AG04450 (cell line): ENCODE measurements around the gene HTR1D. TPM values are rescaled to one million over a fixed set of nuclear protein-coding genes. Genes with fewer than 3 reads are reported as not detected.

Experiments
- CTCF ChIA-PET: fragments of 300-600, 350-600 bp; formaldehyde crosslinking; extraction: SDS; loops from one replicate; lab custom pipeline; 2022; ENCODE audit warnings: antibody characterized with exemption, inconsistent platforms; lab: Charles Lee
- POLR2A ChIA-PET: fragments of 350-600 bp; formaldehyde crosslinking; extraction: SDS; loops from one replicate; lab custom pipeline; 2021; ENCODE audit warnings: antibody characterized with exemption, inconsistent platforms; lab: Yijun Ruan, JAX
- DNase-seq: peaks from one replicate; pipeline ENCODE4 v3.0.0-alpha.2; 2011; ENCODE audit warnings: low read depth, low spot score
- H3K27ac ChIP-seq: one replicate; pipeline ENCODE4 v1.5.1; 2012; ENCODE audit warnings: low read depth, low read length, control low read depth
- H3K27me3 ChIP-seq: one replicate; pipeline ENCODE4 v1.6.0; 2012; ENCODE audit warnings: low read length; ENCODE audit not compliant: control insufficient read depth, insufficient read depth
- H3K4me3 ChIP-seq: 2 replicates; pipeline ENCODE4 v1.5.1; 2011; ENCODE audit warnings: mild to moderate bottlenecking, low read depth, low read length, control low read depth
- H3K9me3 ChIP-seq: 2 replicates; pipeline ENCODE4 v1.5.1; 2012; ENCODE audit warnings: low read length; ENCODE audit not compliant: control insufficient read depth, insufficient read depth
- polyA plus RNA-seq: library from polyadenylated mRNA; depleted of rRNA; stranded (reverse); fragments of >200 nt; gene quantifications from 2 replicates; pipeline ENCODE4 v1.2.3, GENCODE V29; 2011
- TF ChIP-seq, protein P1 (sequence below): IDR thresholded peaks from 2 replicates; pipeline ENCODE4 v1.5.1; 2011; ENCODE audit warnings: low read depth, low read length, control low read depth, inconsistent platforms

The HTR1D gene
- polyA plus RNA-seq, 1 experiment: 0.07 TPM

DNA sequence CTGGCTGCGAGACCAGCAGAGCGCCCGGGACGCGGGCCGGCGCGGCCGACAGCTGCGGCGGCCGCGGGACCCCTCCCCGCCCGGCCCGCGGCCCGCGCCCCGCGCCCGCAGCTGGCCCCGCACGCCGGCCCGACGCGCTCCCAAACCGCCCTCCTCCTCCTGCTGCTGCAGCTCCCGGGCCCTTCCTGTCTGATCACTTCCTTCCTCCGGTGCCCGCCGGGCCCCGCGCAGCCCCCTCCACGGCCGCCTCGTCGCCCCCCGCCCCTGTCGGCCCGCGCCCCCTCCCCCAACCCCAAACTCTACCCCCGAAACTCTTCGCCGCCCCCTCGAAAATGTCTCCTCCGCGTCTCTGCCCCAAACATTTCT is 49.2 kb downstream of the HTR1D start:
- Histone ChIP-seq H3K4me3 (peak overlapping the region; percentile 83), H3K9me3 (peaks cover 4% of the 10 kb centered on the region; the same call in 1 of the 2 replicates), H3K27ac (peak overlapping the region; percentile 91), H3K27me3 (no peaks in the 10 kb centered on the region)
- TF ChIP-seq, protein P1, sequence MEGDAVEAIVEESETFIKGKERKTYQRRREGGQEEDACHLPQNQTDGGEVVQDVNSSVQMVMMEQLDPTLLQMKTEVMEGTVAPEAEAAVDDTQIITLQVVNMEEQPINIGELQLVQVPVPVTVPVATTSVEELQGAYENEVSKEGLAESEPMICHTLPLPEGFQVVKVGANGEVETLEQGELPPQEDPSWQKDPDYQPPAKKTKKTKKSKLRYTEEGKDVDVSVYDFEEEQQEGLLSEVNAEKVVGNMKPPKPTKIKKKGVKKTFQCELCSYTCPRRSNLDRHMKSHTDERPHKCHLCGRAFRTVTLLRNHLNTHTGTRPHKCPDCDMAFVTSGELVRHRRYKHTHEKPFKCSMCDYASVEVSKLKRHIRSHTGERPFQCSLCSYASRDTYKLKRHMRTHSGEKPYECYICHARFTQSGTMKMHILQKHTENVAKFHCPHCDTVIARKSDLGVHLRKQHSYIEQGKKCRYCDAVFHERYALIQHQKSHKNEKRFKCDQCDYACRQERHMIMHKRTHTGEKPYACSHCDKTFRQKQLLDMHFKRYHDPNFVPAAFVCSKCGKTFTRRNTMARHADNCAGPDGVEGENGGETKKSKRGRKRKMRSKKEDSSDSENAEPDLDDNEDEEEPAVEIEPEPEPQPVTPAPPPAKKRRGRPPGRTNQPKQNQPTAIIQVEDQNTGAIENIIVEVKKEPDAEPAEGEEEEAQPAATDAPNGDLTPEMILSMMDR: no peak
- CTCF ChIA-PET: interaction anchor here (1.3 to 1.6 kb wide), 3 partner anchors 8 to 69 kb away, joined by 5 to 8 read pairs (median 8); no protein-coding TSS in a partner anchor
- POLR2A ChIA-PET: interaction anchor here (0.6 to 1.8 kb wide), 8 partner anchors 10 to 227 kb away, joined by 3 to 18 read pairs (median 4); no protein-coding TSS in a partner anchor
- no peak for DNase-seq

DNA sequence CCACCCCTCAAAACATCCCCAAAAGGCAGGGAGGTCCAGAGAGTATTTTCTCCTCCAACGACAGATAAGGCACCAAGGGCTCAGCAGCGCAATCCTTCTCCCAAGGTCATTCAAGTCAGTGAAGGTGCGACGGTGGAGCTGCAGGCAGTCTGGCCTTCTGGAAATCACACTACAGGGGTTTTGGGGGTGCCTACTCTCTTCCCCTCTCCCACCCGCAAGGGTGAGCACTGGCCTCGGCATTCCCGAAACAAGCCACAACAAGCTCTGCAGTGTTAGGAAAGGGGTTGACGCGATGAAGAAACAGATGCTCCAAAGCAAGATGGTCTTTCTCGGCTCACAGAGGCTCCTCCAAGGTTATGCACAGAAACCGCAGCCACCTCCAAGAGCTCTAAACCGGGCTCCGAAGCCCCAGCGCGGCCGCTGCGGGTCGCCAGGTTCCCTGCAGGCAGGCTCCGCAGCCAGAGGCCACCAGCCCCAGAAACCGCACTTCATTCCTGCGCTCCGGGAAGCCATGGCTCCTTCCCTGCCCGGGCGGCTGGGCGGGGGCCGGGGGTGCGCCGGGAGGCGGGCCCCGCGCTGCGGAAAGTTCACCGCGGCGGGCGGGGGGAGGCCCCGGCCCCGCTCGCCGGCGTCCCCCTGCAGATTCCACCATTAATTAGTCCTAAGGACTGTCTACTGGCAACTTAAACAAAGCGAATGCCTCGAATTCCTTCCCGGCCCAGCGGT is 49.8 kb downstream of the HTR1D start:
- ChIA-PET CTCF (interaction anchor here (1.3 to 1.6 kb wide), 3 partner anchors 9 to 68 kb away, joined by 5 to 8 read pairs (median 8); no protein-coding TSS in a partner anchor), POLR2A (interaction anchor here (0.6 to 1.8 kb wide), 9 partner anchors 9 to 605 kb away, joined by 3 to 18 read pairs (median 3); no protein-coding TSS in a partner anchor)
- H3K4me3 ChIP-seq: peak overlapping the region; percentile 83
- no peaks in the 10 kb centered on the region for H3K27me3 ChIP-seq
- peak overlapping the region; percentile 71 for H3K27ac ChIP-seq
- DNase-seq: no peak
- TF ChIP-seq, protein P1: 0 out of 2 replicates have a peak, but pooled peaks have one; percentile 7
- H3K9me3 ChIP-seq: peaks cover 4% of the 10 kb centered on the region; the same call in 1 of the 2 replicates

DNA sequence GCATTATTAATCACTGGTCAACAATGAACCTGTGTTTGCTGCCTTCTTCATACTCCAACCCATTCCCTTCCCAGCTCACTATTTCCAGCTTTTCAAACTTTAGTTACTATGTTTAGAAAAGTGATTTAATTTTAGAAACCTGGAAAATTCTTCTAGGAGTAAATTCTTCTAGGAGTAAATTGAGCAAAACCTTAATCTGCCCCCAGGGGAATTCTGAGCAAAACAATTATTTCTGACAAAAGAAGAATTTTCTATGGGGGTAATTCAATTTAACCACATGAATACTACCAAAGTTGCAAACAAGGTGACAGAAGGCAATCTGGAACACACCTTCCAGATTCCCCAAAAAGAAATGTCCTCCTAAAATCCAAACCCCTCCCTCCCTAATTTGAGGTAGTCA is 50.4 kb downstream of the HTR1D start:
- Histone ChIP-seq H3K27me3 (no peaks in the 10 kb centered on the region), H3K27ac (no peak overlapping the region), H3K9me3 (peaks cover 4% of the 10 kb centered on the region; the same call in 1 of the 2 replicates), H3K4me3 (peak overlapping the region; percentile 83)
- CTCF ChIA-PET: interaction anchor here (1.3 to 1.6 kb wide), 3 partner anchors 9 to 68 kb away, joined by 5 to 8 read pairs (median 8); no protein-coding TSS in a partner anchor
- TF ChIP-seq, protein P1: no peak
- POLR2A ChIA-PET: interaction anchor here (0.5 to 1.8 kb wide), 7 partner anchors 10 to 605 kb away, joined by 3 to 18 read pairs (median 4); no protein-coding TSS in a partner anchor
- DNase-seq: no peak

DNA sequence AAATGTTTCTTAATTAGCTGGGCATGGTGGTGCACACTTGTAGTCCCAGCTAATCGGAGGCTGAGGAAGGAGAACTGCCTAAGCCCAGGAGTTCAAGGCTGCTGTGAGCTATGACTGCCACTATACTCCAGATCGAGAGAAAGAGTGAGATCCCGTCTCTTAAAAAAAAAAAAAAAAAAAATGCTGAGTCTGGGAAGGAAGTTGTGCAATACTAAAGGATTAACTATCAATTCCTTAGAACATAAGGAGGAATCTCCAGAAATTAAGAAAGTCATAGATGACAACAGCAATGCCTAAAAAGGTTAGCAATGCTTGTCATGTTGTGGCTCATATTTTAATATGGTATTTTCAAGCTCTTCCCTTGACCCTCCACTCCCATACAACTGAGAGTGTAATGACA is 53.9 kb downstream of the HTR1D start:
- DNase-seq: no peak
- ChIA-PET CTCF (interaction anchor here (1.0 to 3.4 kb wide), 3 partner anchors 10 to 64 kb away, joined by 3 to 19 read pairs (median 4); no protein-coding TSS in a partner anchor), POLR2A (no interaction called here)
- H3K4me3 ChIP-seq: no peak overlapping the region
- H3K27me3 ChIP-seq: no peaks in the 10 kb centered on the region
- H3K9me3 ChIP-seq: no peaks in the 10 kb centered on the region
- TF ChIP-seq, protein P1: no peak
- H3K27ac ChIP-seq: no peak overlapping the region
